HG02938 (cell line): Measurements from ENCODE around the gene LAMC2.

ENCODE experiments used
- ATAC-seq: cut with Tn5 transposase; IDR thresholded peaks from one replicate; pipeline ENCODE4 v1.9.1; 2021; ENCODE audit warnings: mild to moderate bottlenecking, moderate library complexity; ENCODE audit not compliant: unreplicated experiment

Gene LAMC2

DNA sequence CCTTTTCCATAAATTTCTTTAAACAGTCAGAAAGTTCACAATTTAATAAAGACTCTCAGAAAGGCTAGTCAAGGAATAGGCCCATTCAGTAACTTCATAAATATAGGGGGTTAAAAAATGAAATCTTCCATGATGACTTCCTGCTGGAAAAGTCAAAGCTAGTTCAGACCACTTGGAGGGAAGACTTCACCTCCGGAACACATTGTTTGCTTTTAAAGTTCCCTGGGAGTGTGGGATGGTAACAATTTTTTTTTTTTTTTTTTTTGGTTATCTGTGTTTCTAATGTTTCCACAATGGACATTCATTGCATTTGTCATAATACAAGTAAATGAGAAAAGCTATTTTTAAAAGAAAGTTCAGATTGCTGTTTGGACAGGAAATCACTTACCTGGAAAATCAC lies 18.4 kb upstream of the LAMC2 start:
- ATAC-seq, result no peak

DNA sequence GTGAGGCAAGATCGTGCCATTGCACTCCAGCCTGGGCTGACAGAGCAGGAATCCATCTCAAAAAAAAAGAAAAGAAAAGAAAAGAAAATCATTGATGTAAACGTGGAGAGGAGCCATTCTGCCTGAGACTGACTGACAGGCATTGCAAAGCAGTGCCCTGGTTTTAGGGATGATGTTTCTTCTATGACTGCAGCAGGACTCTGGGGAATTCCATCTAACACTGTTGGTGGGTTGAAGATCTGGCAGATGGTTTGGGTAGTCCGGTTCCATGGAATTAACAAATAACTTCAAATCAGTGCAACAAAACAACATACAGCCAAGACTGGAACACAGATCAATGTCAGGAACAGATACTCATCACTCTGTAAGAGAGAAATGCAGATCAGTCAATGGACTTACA lies 17.8 kb upstream of the LAMC2 start:
- ATAC-seq, result no peak

DNA sequence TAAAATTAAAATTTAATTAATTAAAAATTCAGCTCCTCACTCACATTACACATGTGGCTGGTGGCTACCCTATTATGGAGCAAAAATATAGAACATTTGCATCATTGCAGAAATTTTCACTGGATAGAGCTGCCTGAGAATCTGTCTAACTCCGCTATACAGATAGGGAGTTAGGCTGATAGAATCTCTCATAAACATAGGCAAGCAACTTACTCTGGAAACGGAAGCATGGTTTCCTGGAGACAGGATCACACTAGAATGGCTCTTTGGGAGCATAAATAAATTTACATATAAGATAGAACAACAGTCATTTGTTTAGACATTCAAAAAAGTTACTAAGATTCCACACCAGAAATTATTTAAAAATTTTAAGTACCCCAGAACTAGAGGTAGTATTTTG lies 12.2 kb upstream of the LAMC2 start:
- no peak for ATAC-seq

DNA sequence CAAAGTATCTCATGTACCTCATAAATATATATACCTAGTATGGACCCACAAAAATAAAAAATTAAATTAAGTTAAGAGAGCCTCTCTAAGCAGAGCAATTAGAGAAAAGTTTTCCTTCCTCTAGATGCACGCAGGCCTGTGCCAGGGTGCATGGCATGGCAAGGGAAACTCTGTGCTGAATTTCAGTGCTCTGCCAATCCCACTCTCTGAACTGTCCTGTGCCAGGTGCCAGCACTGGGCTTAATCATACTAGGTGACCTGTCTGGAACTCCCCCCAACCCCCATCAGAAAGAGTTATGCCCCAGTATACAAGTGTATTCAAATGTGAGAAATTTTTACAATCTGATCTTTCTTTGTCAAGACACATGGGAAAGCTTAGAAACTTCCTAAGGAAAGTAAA lies 10.4 kb upstream of the LAMC2 start:
- ATAC-seq, result no peak

DNA sequence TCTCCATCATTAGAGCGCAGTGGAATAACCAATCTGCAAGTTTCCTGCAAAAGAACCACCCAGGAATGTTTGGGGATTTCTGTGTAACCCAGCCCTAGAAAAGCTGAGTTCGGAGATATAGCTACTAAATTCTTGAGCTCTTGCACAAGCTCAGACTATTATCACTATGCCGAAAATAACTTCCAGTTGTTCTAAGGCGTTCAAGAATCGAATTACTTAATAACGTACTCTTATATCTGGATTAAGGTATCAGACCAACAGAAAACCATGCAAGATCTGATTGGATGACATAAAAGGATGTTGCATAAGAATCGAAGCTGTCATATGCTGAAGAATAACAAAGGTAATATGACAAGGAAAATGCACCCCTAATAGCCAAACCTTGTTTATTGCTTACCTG lies 7.5 kb upstream of the LAMC2 start:
- ATAC-seq, result no peak

DNA sequence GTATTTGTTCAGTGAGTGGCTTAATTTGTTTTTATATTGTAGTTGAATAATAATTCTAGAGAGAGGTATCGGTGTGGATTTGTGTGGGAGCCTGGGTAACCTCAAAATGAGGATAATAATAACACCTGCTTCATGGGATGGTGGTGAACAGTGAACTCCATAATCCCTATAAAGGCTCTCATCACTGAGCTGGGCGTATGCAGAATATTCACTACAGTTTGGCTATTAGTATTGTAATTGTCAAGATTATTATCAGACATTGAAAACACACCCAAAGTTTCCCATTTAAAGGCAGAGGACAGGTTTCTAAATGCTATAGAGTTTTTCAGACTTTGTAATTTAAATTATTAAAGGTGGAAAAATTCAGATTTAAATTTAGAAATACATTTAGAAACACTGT lies 7.0 kb upstream of the LAMC2 start:
- ATAC-seq, result no peak

DNA sequence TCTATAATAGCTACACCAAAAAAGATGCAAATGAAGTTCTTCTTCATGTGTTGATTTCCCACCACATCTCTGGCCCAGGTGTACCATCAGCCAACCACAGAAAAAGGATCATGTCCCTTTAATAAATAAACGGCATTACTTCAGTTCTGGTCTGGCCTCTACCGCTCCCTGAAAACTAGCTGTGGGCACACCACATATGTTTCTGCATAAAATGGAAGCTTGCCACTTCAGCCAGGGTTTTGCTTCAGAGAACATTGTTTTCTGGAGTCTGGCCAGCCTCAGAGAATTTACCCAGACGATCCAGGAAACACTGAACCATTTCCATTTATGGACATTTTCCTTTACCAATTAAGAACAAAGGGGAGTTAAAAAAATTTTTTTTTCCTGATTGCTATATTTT lies 5.8 kb upstream of the LAMC2 start:
- peak; percentile 26 for ATAC-seq

DNA sequence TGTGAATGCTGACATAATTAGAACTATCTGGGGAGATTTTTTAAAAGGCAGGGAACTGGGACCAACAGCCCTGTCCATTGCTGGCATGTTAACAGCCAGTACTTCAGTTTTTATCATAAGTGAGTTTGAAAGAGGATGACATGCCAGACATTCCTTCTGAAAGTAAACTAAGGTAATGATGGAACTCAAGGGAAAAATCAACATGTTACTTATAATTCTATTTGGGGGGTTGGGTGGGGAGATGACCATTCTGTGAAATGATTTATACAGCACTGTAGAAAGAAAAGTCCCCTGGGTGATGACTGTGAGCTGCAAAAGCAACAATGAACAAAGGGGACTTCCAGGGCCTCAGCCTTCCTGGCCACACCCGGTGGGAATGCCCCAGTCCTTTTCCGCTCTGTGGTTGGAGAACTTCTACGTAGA lies 5.4 kb upstream of the LAMC2 start:
- ATAC-seq, result peak; percentile 68

DNA sequence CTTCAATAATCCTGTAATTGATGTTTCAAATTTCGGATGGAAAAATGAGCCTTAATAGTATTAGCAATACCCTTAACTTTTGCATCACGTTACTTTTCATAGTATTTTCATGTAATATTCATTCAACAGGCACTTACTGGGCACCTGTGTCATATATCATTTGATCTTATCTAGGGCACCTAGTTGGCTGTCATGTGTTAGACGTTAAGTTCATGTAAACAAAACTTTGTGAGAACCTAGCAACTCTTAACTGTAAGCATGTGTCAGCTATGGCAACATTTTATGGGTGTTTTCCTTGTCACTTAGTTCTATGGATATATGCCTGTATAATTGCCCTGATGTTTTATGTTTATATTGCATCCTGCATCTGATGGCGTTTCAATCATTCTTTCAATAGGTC lies 777 bp downstream of the LAMC2 start:
- no peak for ATAC-seq

DNA sequence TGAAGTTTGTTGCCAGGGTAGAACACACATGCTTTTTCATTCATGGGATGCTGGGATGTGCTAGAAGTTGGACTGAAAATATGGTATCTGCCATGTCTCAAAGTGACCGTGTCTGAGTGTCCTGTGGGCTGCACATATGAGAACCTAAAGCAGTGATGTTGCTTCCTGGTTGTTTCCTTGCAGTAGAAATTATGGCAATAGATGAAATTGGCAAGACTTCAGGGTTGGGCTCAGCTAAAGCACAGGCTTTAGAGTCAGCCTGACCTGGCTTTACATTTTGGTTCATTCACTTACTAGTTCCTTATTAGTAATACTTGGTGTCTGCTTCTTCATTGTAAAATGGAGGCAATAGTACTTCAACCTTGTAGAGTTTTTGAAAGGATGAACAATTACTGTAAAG lies 2.2 kb downstream of the LAMC2 start:
- no peak for ATAC-seq

DNA sequence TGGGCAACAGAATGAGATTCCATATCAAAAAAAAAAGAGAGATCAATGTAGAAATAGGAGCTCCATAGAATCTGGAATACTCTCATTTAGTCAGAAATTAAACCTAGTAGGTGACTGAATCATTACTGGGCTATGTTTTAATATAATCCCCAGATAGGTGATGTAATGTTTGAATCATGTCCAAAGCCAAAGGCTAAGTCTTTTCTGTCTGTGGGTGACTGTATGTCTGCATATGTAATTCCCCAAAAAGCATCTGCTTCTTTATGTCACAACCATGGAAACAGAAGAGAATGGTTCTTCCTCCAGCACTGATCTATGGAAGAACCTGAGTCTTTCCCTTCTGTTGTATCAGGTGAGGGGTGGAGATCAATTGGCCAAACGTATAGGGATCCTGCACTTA lies 5.8 kb downstream of the LAMC2 start:
- no peak for ATAC-seq

DNA sequence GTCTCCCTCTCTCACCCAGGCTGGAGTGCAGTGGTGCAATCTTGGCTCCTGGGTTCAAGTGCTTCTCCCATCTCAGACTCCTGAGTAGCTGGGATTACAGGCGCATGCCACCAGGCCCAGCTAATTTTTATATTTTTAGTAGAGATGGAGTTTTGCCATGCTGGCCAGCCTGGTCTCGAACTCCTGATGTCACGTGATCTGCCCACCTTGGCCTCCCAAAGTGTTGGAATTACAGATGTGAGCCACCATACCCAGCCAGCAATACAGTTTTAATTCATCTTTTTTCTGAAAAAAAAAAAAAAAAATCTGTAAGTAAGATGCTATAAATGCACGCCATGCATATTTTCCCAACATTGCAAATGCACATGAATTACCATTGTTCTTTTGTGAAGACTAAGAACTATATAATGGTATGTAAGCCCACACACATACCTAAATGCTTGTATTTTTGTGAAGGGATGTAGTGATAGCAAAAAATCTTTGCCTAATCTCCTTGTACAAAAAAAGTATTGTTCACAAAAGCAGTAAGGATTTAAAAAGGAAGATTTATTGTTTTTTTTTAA lies 8.0 kb downstream of the LAMC2 start:
- ATAC-seq, result no peak

DNA sequence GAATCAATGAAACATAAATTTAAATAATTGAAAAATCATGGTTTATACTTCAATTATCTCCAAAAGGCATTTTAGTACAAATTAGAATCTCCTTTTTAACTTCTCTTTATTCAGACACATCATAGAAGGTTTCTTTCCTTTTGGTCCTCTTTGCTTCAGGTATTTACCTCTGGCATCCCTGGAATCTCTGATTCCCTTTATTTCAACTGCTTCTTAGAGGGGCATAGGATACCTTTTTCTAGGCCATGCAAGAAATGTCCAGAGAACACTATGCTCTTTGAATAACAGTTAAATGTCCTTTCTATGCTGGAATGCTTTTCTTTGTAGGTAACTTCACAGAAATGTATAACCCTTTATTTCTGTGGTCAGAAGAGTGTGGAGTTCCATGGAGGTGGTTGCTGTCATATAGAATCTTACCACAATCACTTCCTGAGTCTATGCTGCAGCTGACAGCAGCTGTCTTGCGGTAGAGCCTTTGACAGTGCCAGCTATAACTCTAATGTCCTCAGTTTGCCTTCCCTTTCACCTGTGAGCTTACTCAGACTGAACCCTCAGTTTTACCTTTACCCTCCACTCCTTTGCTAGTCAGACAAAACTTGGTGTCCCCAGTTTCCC lies 8.6 kb downstream of the LAMC2 start:
- peak; percentile 95 for ATAC-seq

DNA sequence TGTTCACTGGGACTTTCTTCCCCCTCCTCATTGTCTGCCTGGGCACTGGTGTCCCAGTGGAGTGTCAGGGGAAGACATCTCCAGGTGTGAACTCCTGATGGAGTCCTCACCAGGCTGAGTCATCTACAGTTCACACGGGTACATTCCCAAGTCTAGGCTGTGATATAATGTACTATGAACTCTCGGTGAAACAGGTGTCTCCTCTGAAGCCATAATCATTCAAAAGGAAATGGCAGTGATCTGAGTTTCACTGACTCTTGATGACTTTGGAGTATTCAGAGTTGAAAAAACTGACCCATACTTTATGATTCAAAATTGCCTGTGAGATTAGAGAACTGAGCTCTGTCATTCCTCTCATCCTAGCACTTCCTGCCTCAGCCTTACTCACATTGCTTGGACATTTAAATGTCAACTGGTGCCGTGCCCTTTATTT lies 9.1 kb downstream of the LAMC2 start:
- ATAC-seq, result peak; percentile 41

DNA sequence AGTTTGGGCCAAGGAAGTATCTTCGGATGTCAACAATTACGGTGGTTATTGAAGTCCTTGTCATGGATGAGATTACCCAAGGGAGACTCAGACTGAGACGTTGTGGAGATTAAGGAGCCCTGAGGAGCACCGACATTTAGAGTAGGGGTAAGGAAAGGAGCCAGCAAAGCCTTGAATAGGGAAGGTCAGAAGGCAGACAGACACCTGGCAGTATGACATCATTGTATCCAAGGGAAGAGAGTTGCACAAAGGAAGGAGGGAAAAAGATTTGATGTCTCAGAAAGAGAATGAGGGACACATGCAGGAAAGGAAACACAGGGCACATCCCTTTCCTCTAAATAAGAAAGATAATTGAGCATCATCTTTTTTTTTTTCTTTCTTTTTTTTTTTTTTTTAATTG lies 11.7 kb downstream of the LAMC2 start:
- no peak for ATAC-seq

DNA sequence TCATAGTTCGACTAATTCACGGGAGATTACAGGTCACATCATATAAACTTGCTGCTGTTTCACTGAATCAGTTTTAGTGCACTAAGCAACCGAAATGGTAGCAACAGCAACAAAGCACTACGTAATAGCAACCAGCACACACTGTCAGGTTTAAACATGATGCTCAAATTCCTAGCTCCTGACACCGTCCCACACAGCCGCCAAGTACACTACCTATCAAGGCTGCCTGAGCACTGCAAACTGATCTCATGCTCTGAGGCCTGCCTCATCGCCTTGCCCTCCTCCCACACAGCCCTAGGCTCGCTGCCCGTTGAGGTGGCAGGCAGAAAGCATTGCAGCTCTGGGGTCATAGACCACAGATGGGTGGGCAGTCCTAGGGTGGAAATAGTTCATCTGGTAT lies 12.4 kb downstream of the LAMC2 start:
- ATAC-seq, result no peak

DNA sequence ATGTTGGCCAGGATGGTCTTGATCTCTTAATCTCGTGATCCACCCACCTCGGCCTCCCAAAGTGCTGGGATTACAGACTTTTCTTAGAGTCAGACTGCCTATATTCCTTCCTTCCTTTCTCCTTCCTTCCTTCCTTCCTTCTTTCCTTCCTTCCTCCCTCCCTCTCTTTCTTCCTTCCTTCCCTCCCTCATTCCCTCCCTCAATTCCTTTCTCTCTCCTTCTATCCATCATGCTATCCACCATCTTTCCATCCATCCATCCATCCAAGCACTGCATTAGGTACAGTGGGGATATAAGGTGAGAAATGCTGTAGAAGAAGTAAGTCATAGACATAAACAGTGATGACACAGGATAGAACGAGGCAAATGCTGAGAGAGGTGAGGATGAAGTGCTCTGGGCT lies 13.2 kb downstream of the LAMC2 start:
- ATAC-seq, result no peak

DNA sequence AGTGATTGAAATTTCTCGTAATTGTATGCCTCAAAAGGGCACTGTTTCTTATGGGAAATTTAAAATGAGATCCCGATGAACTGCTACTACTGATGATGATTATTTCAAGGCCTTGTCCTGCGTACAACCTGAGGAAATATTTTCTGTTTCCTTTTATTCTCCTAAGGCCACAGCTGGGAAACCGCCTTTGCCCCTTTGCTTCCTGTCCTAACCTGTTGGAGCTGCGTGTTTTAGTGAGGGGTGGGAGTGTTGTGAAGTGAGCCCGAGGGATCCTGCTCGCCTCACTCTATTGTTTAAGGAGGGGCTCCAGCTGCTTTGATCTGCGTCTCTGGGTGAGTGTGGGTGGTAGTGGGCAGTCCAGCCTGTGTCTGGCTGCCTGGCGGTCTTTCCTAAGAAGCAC lies 14.4 kb downstream of the LAMC2 start:
- ATAC-seq, result no peak

DNA sequence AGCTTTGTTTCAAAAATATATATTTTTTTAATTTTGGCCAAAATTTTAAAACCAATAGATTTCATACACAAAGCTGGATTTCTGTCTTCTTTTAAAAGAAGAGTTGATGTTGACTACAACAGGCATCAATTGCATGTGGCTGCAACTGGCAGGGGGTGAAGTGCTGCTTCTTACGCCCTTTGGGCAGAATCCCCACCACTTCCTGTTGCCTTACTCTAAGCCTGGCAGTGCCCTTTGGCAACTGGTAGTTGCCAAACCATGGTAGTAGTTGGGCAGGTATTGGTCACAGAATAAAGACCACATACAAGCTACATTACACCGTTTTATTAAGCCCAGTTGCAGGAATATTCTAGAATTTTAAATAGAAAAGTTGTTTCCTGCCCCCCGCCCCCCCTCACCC lies 17.0 kb downstream of the LAMC2 start:
- no peak for ATAC-seq

DNA sequence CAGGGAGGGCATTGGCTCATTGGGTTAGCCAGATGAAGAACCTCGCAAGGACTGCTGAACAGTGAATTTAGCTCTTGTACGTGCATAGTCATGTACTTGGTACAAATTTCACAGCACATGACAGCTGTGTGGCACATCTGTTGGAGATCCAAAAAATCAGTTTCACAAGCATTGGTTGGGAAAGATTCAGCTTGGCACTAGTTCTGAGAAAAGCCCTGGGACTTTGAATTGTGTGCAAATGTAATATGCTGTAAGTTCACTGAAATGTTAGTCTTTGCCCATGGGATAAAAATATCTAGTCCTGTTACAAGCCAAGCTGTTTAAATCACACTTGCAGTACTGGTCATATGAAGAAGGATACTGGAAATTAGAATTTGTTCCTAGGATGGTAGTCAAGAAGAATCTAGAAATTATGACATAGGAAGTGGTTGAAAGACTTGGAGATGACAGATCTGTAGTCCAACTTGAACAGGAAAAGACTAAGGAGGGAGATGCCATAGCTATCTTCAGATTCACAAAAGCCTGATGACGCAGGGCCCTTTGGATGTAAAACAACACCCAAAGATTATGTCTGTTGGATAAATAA lies 19.2 kb downstream of the LAMC2 start:
- no peak for ATAC-seq

DNA sequence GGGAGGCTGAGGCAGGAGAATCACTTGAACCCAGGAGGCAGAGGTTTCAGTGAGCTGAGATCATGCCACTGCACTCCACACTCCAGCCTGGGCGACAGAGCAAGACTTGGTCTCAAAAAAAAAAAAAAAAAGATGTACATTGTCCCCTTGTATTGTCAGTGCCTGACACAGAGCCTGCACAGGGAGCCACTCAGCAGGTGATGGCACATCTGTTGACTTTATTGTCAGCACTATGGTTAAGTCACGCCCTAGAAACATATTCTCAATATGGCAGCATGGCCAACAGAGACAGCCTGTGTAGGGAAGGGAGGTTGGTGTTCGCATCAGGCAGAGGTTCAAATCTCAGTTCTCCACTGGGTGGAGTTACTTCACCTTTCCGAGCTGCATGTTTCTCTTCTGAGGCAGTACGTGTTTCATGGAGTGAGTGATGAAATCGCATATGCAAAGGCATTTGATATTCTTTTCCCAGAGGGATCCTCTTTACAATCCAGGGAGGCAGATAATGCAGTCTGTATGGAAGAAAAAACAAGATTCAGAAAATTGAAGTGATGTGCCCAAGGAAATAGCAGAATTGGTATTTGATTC lies 20.6 kb downstream of the LAMC2 start:
- no peak for ATAC-seq

DNA sequence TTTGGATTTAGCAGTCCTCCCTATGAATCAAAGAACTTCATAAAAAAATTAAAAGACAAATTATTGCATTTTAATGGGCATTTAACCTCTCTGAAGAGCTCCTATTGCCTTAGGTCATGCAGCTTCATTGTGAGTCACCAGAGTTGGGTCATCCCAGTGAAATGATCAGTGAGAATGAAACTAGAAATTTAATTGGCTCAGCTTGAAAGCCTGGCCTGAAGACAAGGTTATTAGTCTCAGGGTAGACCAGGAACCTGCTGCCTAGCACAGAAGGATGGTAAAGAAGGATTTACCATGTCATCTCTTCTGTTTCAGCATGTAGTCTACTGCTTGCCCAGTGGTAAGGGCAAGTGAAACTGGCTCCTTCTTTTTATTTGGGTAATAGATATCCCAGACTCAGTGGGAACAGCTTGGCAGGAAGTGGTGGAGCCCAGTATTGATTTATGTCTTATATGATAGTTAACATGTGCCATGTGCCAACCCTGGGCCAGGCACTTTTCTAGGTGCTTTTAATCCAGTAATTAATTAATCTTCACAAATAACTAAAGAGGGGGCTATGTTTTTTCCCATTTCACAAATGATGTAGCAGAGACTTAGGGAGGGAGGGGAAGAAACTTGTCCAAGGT lies 23.6 kb downstream of the LAMC2 start:
- peak; percentile 64 for ATAC-seq
